SK-N-SH (cell line): ENCODE measurements around the gene ATP8A2. TPM values are rescaled to one million over a fixed set of nuclear protein-coding genes. Genes with fewer than 3 reads are reported as not detected.
A peak's percentile ranks its signal among the peaks of the same experiment; 100 is the strongest.

Experiments
- CTCF ChIA-PET: fragments of 300-600, 350-600 bp; formaldehyde crosslinking; extraction: SDS; loops from one replicate; lab custom pipeline; 2021; lab: Yijun Ruan, JAX
- POLR2A ChIA-PET: fragments of 350-600 bp; sonication (Branson Sonifier 250); formaldehyde crosslinking; extraction: SDS; loops from one replicate; lab custom pipeline; 2020; ENCODE audit warnings: antibody characterized with exemption, inconsistent platforms; lab: Yijun Ruan, JAX
- DNase-seq: peaks from one replicate; pipeline ENCODE4 v3.0.0; 2012
- H2AFZ ChIP-seq: fragments of 200-600 bp; sonication (generic); 2 replicates; pipeline ENCODE4 v1.8.1; 2016; ENCODE audit warnings: antibody characterized with exemption, mild to moderate bottlenecking, low read depth
- H3F3A ChIP-seq: fragments of 200-600 bp; sonication (generic); replicated peaks from 2 replicates; pipeline ENCODE3; 2016; ENCODE audit warnings: antibody characterized with exemption, mild to moderate bottlenecking; ENCODE audit not compliant: insufficient read depth
- H3K27ac ChIP-seq, 2 experiments: fragments of 200-500 bp in 1 of 2; fragments of 200-600 bp in 1 of 2; sonication (Bioruptor generic) in 1 of 2; sonication (generic), shearing (Covaris generic) in 1 of 2; 2 replicates each; pipeline versions ENCODE4 v1.5.1 to v1.6.1; 2014 to 2016; ENCODE audit warnings: low read depth in 2 of 2, inconsistent platforms in 1 of 2, low read length in 1 of 2, mild to moderate bottlenecking in 1 of 2, mixed read lengths in 1 of 2
- H3K27me3 ChIP-seq: fragments of 200-600 bp; sonication (generic), shearing (Covaris generic); 2 replicates; pipeline ENCODE4 v1.6.1; 2016; ENCODE audit warnings: mixed run types; ENCODE audit not compliant: insufficient read depth
- H3K36me3 ChIP-seq, 2 experiments: fragments of 200-500 bp in 1 of 2; fragments of 200-600 bp in 1 of 2; sonication (Bioruptor generic) in 1 of 2; sonication (generic) in 1 of 2; replicated peaks in 1 of 2; 2 replicates each; pipeline versions ENCODE3 to v1.5.1; 2014 to 2016; ENCODE audit warnings: low read length in 1 of 2, mild to moderate bottlenecking in 1 of 2; ENCODE audit not compliant: insufficient read depth in 2 of 2, control insufficient read depth in 1 of 2
- H3K4me1 ChIP-seq, 2 experiments: fragments of 200-500 bp in 1 of 2; fragments of 200-600 bp in 1 of 2; sonication (Bioruptor generic) in 1 of 2; sonication (generic), shearing (Covaris generic) in 1 of 2; 2 replicates each; pipeline versions ENCODE4 v1.5.1 to v1.6.1; 2014 to 2016; ENCODE audit warnings: low read depth in 1 of 2, low read length in 1 of 2, mixed run types in 1 of 2; ENCODE audit not compliant: insufficient read depth in 2 of 2, control insufficient read depth in 1 of 2
- H3K4me2 ChIP-seq: fragments of 200-600 bp; sonication (generic), shearing (Covaris generic); 2 replicates; pipeline ENCODE4 v1.6.1; 2017; ENCODE audit warnings: mixed run types
- H3K4me3 ChIP-seq, 2 experiments: fragments of 200-500 bp in 1 of 2; fragments of 200-600 bp in 1 of 2; sonication (Bioruptor generic) in 1 of 2; sonication (generic), shearing (Covaris generic) in 1 of 2; 2 replicates each; pipeline versions ENCODE4 v1.5.1 to v1.8.1; 2014 to 2016; ENCODE audit warnings: low read depth in 2 of 2, inconsistent platforms in 1 of 2, low read length in 1 of 2, mild to moderate bottlenecking in 1 of 2, mixed read lengths in 1 of 2, moderate library complexity in 1 of 2
- H3K79me2 ChIP-seq: fragments of 200-600 bp; sonication (generic); 2 replicates; pipeline ENCODE4 v1.8.1; 2017; ENCODE audit warnings: mild to moderate bottlenecking; ENCODE audit not compliant: insufficient read depth
- H3K9ac ChIP-seq: fragments of 200-600 bp; sonication (generic); 2 replicates; pipeline ENCODE4 v1.6.1; 2017; ENCODE audit warnings: mixed run types
- H3K9me2 ChIP-seq: fragments of 200-600 bp; sonication (generic); 2 replicates; pipeline ENCODE4 v1.6.1; 2017; ENCODE audit warnings: mixed run types
- H3K9me3 ChIP-seq: fragments of 200-600 bp; sonication (generic); 2 replicates; pipeline ENCODE4 v1.6.1; 2017; ENCODE audit warnings: mixed run types, mild to moderate bottlenecking, moderate library complexity
- H4K20me1 ChIP-seq: fragments of 200-600 bp; sonication (generic); 2 replicates; pipeline ENCODE4 v1.6.1; 2017; ENCODE audit warnings: mild to moderate bottlenecking, mixed run types; ENCODE audit not compliant: insufficient read depth
- CHD2 ChIP-seq: fragments of 150-350 bp; IDR thresholded peaks from 2 replicates; pipeline ENCODE4 v1.6.1; 2018; ENCODE audit warnings: low read length; ENCODE audit not compliant: partially characterized antibody
- ELF1 ChIP-seq: IDR thresholded peaks from 2 replicates; pipeline ENCODE4 v1.4.0; 2012
- EZH2phosphoT487 ChIP-seq: fragments of 200-600 bp; sonication (generic); IDR thresholded peaks from 2 replicates; pipeline ENCODE4 v1.6.1; 2017; ENCODE audit warnings: low read depth, mixed run types, mild to moderate bottlenecking, antibody characterized with exemption, moderate library complexity, borderline replicate concordance
- FOSL2 ChIP-seq: IDR thresholded peaks from 2 replicates; pipeline ENCODE4 v1.4.0; 2012; ENCODE audit warnings: low read depth, mild to moderate bottlenecking, moderate library complexity, borderline replicate concordance
- FOXJ3 ChIP-seq: sonication (generic); formaldehyde crosslinking; IDR thresholded peaks from 2 replicates; pipeline ENCODE4 v1.5.1; 2020; ENCODE audit warnings: mild to moderate bottlenecking, missing genetic modification reagents
- FOXM1 ChIP-seq: IDR thresholded peaks from 2 replicates; pipeline ENCODE4 v1.4.0; 2012; ENCODE audit warnings: low read depth, mild to moderate bottlenecking
- GABPA ChIP-seq: IDR thresholded peaks from 2 replicates; pipeline ENCODE4 v1.4.0; 2012; ENCODE audit warnings: low read depth, mild to moderate bottlenecking
- GATA2 ChIP-seq: sonication (generic); formaldehyde crosslinking; IDR thresholded peaks from 2 replicates; pipeline ENCODE4 v1.5.0; 2020; ENCODE audit warnings: mild to moderate bottlenecking, missing genetic modification reagents
- IRF3 ChIP-seq: fragments of 150-350 bp; IDR thresholded peaks from 2 replicates; pipeline ENCODE4 v1.6.1; 2016; ENCODE audit warnings: mild to moderate bottlenecking, low read depth, low read length
- JUND ChIP-seq: IDR thresholded peaks from 2 replicates; pipeline ENCODE4 v1.4.0; 2012
- MEF2A ChIP-seq: IDR thresholded peaks from 2 replicates; pipeline ENCODE4 v1.4.0; 2012; ENCODE audit warnings: low read depth, borderline replicate concordance
- NRF1 ChIP-seq: IDR thresholded peaks from 2 replicates; pipeline ENCODE4 v1.6.1; 2012; ENCODE audit warnings: low read depth, mild to moderate bottlenecking, low read length
- POLR2AphosphoS5 ChIP-seq: IDR thresholded peaks from 2 replicates; pipeline ENCODE4 v1.6.1; 2012; ENCODE audit warnings: low read depth, low read length
- RAD21 ChIP-seq: IDR thresholded peaks from 2 replicates; pipeline ENCODE4 v1.6.1; 2012; ENCODE audit warnings: mild to moderate bottlenecking, low read length
- RCOR1 ChIP-seq: fragments of 150-350 bp; IDR thresholded peaks from 2 replicates; pipeline ENCODE4 v1.6.1; 2017; ENCODE audit warnings: antibody characterized with exemption, low read length
- REST ChIP-seq: IDR thresholded peaks from 2 replicates; pipeline ENCODE4 v1.6.1; 2012; ENCODE audit warnings: mild to moderate bottlenecking, low read depth, low read length, moderate library complexity
- RFX5 ChIP-seq: IDR thresholded peaks from 2 replicates; pipeline ENCODE4 v1.6.1; 2012; ENCODE audit warnings: mild to moderate bottlenecking, improper control_type of control experiment, low read length
- RXRA ChIP-seq: IDR thresholded peaks from 2 replicates; pipeline ENCODE4 v1.4.0; 2012; ENCODE audit warnings: low read depth, mild to moderate bottlenecking, borderline replicate concordance
- SMC3 ChIP-seq: IDR thresholded peaks from 2 replicates; pipeline ENCODE4 v1.6.1; 2012; ENCODE audit warnings: low read depth, low read length, improper control_type of control experiment
- TAF1 ChIP-seq: IDR thresholded peaks from 2 replicates; pipeline ENCODE4 v1.6.1; 2012; ENCODE audit warnings: low read depth, mild to moderate bottlenecking, low read length, moderate library complexity, borderline replicate concordance
- TCF12 ChIP-seq: IDR thresholded peaks from 2 replicates; pipeline ENCODE4 v1.4.0; 2012
- TEAD4 ChIP-seq: IDR thresholded peaks from 2 replicates; pipeline ENCODE4 v1.4.0; 2012; ENCODE audit warnings: mild to moderate bottlenecking, borderline replicate concordance; ENCODE audit not compliant: insufficient read depth
- USF2 ChIP-seq: fragments of 150-350 bp; IDR thresholded peaks from 2 replicates; pipeline ENCODE4 v1.6.1; 2017; ENCODE audit warnings: antibody characterized with exemption, low read length, low read depth, borderline replicate concordance
- YY1 ChIP-seq: IDR thresholded peaks from 2 replicates; pipeline ENCODE4 v1.4.0; 2012; ENCODE audit warnings: low read depth, mild to moderate bottlenecking
- WGBS: methylation state at CpG from one replicate; pipeline ENCODE4 v1.1.6; 2017; ENCODE audit warnings: low lambda C conversion rate; 5-methylcytosine and 5-hydroxymethylcytosine counted together
- polyA plus RNA-seq, 3 experiments: library from polyadenylated mRNA; depleted of rRNA; stranded (reverse); fragments of >200 nt; gene quantifications; 2 replicates each; pipeline ENCODE4 v1.2.3, GENCODE V29; 2012
- TF ChIP-seq, protein P1 (sequence below): fragments of 200-600 bp; sonication (generic); IDR thresholded peaks from 2 replicates; pipeline ENCODE4 v1.6.1; 2017; ENCODE audit warnings: antibody characterized with exemption, mild to moderate bottlenecking, moderate library complexity
- TF ChIP-seq, protein P2 (sequence below): IDR thresholded peaks from 2 replicates; pipeline ENCODE4 v1.4.0; 2012; ENCODE audit warnings: low read depth, borderline replicate concordance

ATP8A2 gene
- polyA plus RNA-seq, 1 of the 3 experiments (the other 2 are of a cell fraction), result 0.02 TPM

DNA sequence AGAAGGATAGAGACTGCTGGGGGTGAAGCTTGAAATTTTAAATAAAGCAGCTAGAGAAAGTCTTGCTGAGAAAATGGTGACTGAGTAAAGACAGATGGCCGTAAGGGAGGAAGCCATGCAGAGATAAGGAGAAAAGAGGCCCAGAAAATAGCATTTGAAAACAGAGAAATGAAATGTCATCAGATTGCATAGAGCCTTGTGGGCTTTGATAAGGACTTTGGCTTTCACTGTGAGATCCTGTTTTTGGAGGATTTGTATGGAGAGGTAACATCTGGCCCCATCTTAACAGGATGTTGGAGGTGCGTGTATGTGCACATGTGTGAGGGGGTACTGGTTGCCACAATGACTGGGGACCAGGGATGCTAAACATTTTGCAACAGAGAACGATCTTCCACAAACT lies 19.5 kb upstream of the ATP8A2 start:
- H3F3A ChIP-seq, result no peaks in the 10 kb centered on the region
- H3K27me3 ChIP-seq, result peaks cover 9% of the 10 kb centered on the region; the same call in 1 of the 2 replicates
- no peak overlapping the region for H3K9ac ChIP-seq
- H3K79me2 ChIP-seq, result no peaks in the 10 kb centered on the region
- POLR2A ChIA-PET, result no interaction called here
- peak overlapping the region in 1 of 2 experiments; percentile 54; a peak in 1 of 4 replicates for H3K27ac ChIP-seq
- H3K9me3 ChIP-seq, result no peaks in the 10 kb centered on the region
- H3K4me1 ChIP-seq, result peaks cover 0 to 4% of the 10 kb centered on the region in 2 experiments; a peak in 1 of 4 replicates
- no peak overlapping the region for H3K4me3 ChIP-seq
- H2AFZ ChIP-seq, result no peak overlapping the region
- H3K9me2 ChIP-seq, result no peaks in the 10 kb centered on the region
- peak; percentile 61 for DNase-seq
- no peaks in the 10 kb centered on the region for H4K20me1 ChIP-seq
- 14% methylated on average over 3 of the region's 3 CpGs for WGBS
- H3K36me3 ChIP-seq, result no peaks in the 10 kb centered on the region
- no peak overlapping the region for H3K4me2 ChIP-seq
- CTCF ChIA-PET, result interaction anchor here (1.3 to 1.8 kb wide), 2 partner anchors 20 to 23 kb away, joined by 3 to 5 read pairs; no protein-coding TSS in a partner anchor
- TF ChIP-seq FOSL2 (no peak), FOXJ3 (peak; percentile 40; the same call in 1 of the 2 replicates), RCOR1 (peak; percentile 85), FOXM1 (no peak), TCF12 (peak; percentile 59), IRF3 (no peak), YY1 (no peak), USF2 (no peak), TAF1 (no peak), GABPA (no peak), MEF2A (no peak), EZH2phosphoT487 (no peak), RAD21 (0 out of 2 replicates have a peak, but pooled peaks have one; percentile 4), GATA2 (CRISPR knock-in tag) (peak; percentile 92), ELF1 (no peak), CHD2 (peak; percentile 47), POLR2AphosphoS5 (no peak), SMC3 (no peak), NRF1 (no peak), RXRA (no peak), REST (no peak), RFX5 (no peak), TEAD4 (no peak), JUND (no peak)
- TF ChIP-seq, protein P1, sequence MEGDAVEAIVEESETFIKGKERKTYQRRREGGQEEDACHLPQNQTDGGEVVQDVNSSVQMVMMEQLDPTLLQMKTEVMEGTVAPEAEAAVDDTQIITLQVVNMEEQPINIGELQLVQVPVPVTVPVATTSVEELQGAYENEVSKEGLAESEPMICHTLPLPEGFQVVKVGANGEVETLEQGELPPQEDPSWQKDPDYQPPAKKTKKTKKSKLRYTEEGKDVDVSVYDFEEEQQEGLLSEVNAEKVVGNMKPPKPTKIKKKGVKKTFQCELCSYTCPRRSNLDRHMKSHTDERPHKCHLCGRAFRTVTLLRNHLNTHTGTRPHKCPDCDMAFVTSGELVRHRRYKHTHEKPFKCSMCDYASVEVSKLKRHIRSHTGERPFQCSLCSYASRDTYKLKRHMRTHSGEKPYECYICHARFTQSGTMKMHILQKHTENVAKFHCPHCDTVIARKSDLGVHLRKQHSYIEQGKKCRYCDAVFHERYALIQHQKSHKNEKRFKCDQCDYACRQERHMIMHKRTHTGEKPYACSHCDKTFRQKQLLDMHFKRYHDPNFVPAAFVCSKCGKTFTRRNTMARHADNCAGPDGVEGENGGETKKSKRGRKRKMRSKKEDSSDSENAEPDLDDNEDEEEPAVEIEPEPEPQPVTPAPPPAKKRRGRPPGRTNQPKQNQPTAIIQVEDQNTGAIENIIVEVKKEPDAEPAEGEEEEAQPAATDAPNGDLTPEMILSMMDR, result no peak
- TF ChIP-seq, protein P2, sequence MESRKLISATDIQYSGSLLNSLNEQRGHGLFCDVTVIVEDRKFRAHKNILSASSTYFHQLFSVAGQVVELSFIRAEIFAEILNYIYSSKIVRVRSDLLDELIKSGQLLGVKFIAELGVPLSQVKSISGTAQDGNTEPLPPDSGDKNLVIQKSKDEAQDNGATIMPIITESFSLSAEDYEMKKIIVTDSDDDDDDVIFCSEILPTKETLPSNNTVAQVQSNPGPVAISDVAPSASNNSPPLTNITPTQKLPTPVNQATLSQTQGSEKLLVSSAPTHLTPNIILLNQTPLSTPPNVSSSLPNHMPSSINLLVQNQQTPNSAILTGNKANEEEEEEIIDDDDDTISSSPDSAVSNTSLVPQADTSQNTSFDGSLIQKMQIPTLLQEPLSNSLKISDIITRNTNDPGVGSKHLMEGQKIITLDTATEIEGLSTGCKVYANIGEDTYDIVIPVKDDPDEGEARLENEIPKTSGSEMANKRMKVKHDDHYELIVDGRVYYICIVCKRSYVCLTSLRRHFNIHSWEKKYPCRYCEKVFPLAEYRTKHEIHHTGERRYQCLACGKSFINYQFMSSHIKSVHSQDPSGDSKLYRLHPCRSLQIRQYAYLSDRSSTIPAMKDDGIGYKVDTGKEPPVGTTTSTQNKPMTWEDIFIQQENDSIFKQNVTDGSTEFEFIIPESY, result no peak
